ENCODE results near the gene AMACR.
"Not testable (repeated sequence)": the region's sequence is repeated elsewhere in the genome, so short reads cannot be mapped to it uniquely, and the experiment has no call there.

Gene AMACR

DNA sequence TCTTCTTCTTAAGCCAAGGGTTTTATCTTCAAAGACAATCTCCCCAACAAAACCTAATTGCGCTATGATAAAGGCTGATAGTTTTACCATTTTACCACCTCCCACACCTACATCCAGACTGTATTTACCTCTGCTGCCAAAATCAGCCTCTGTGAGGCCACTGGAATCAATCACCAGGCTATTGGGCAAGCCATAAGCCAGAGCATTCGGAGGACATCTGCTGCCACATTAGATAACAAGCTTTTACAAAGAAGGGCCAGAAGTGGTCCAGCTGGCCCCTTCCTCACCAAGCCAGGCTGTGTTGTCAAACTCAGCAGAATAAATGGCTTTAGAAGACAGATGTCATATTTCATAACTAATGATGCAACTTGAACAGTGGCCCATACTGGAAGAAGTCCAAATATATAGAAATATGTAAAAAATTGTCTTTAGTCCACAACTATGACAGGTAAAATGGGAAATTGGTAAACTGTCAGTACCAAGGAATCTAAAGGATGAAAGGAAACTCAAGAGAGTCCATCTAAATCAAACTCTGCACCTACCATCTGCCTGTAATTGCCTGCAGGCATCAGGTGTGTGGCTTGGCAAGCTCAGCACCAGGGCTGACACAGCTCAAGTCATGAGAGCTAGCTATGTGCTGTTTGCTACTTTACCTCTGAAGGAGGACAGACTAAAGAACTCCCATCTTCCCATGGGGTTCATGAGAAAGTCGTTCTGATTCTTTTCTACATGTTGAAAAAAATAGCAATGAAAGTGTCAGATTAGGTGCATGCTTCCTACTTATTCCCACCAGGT, 39.4 kb downstream of the AMACR start:
- no peak for DNase-seq (ENCODE audit: low spot score)

DNA sequence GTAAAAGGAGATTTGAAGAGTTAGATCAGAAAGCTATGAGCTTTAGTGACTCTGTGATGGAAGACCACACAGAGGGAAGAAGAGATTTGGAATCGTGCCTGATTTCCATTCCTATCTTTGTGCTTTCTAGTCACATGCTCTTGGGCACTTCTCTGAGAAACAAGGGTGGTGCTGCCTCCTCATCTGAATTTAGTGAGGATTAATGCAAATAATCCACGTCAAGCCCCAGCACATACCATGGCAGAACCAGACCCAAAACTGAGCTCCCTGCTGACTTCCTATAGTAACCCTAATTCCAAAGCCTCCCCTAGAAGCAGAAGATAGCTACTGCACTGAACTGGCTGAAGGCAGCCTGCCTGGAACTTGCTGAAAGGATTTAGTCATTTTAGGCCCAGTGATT, 41.0 kb downstream of the AMACR start:
- no peak for DNase-seq (ENCODE audit: low spot score)

DNA sequence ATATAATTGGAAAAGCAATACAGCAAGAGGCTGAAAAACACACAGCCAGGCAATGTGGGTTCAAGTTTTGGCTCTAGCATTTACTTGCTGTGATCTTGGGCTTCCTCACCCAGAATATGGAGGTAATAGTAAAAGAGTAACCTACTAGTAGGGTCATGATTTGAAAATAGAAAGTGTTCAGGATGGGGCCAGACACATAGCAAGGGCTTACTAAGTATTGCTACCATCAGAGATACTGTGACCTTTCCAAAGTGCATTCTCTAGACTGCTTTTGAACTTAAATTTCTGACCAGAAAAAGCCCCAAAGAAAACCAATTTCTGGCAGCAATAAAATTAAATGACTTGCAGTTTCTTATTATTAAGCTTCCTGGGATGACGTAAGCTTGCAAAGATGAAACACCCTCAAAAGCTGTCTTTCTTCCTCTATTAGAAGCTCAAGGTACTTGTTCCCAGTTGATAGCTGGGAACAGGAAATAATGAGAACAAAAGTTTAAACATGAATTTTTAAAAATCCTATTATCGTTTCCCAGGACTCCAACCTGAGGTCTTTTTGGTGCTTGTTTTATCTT, 43.6 kb downstream of the AMACR start:
- no peak for DNase-seq (ENCODE audit: low spot score)

DNA sequence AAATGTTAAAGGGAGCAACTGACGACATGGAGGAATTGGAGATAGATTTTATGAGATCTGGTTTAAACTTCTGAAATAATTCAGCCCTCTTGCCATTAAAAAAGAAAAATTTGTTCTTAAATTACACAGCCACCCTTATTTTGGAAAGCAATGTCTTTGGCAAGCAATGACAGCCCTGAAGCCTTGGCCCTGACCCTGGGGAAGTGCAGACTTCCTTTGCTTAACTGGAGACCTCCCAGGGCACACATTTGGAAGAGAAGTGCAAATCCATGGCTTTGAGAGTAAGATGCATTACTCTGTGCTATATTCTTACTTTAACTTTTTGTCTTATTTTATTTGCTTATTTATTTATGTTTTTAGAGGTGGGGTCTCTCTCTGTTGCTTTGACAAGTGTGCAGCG, 49.7 kb downstream of the AMACR start:
- DNase-seq (ENCODE audit: low spot score): no peak

DNA sequence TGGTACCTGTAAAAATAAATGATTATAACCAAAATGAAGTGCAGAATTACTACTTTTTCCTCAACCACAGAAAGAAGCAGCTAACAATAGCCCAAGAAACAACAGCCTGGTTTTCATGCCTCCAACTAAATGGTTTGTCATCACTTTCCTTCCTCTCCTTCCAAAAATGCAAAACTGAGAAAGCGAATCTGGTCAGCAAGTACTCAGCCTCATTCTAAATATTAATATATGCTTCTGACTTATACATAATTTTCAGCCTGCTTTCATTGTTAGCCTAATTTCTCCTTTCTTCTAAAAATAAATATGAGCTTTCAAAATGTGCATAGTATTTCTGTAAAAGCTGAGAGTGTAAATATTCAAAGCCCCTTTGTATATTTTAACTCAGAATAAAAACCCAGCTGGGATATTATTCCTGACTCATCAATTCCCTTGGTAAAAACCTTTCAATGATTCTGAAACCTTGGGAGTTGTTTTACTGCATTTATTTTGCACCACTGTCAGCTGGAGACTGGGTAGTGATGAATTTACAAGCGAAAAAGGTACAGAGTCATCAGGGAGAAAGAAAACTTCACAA, 50.2 kb downstream of the AMACR start:
- no peak for DNase-seq (ENCODE audit: low spot score)

DNA sequence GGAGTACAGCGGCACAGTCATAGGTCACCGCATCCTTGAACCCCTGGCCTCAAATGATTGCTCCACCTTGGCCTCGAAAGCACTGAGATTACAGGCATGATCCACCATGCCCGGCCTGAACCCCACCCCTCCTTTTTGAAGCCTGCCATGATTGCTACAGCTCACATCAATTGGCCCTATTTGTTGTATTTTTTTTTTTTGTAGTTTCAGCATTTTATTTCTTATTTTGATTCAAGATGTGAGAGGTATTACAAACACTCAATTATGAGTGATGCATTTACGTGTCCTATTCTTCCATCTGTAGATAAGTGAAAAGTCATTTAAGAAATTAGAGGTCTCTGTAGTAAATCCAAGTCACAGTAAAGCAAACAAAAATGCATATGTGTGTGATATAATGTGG, 55.7 kb downstream of the AMACR start:
- not testable (repeated sequence) for DNase-seq (ENCODE audit: low spot score)

DNA sequence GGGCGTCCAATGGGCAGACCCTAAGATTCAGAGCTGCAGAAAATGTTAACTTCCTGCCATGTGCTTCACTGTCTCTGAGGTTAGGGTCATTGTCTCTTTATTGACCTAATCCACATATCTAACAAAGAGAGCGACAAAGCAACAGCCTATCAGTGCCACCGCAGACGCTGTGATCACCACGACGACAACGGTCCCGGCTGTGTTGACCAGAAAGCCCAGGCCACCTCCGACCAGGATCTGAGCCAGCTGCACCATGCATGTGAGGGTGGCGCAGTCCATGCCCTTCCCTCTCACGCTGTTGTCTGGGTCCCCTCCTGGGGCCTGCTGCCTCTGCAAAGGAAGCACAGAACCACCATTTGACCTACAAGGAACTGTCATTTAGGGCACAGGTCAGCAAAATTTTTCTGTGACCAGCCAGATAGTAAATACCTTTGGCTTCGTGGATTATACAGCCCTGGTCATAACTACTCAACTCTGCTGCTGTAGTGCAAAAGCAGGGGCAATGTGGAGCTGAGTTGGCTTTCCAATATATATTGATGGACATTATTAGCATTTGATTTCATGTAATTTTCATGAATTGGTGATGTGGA, 63.2 kb downstream of the AMACR start:
- DNase-seq (ENCODE audit: low spot score): no peak

DNA sequence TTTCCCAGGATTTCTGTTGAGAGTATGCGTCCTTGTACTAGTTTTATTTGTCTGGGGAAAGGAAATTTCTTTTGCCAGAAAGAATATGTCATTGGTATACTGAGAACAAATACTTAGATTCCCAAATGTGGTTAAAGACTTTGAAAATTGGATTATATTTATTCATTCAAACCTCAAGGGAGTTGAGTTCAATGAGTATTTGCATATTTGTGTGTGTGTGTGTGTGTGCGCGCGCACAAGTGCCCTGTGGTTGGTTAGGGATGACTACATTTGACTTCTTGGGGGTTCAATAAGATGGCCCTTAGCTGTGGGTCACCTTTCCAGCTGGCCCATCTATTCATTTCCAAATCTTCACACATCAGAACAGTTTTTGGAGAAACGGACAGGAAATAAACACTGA, 66.8 kb downstream of the AMACR start:
- no peak for DNase-seq (ENCODE audit: low spot score)

DNA sequence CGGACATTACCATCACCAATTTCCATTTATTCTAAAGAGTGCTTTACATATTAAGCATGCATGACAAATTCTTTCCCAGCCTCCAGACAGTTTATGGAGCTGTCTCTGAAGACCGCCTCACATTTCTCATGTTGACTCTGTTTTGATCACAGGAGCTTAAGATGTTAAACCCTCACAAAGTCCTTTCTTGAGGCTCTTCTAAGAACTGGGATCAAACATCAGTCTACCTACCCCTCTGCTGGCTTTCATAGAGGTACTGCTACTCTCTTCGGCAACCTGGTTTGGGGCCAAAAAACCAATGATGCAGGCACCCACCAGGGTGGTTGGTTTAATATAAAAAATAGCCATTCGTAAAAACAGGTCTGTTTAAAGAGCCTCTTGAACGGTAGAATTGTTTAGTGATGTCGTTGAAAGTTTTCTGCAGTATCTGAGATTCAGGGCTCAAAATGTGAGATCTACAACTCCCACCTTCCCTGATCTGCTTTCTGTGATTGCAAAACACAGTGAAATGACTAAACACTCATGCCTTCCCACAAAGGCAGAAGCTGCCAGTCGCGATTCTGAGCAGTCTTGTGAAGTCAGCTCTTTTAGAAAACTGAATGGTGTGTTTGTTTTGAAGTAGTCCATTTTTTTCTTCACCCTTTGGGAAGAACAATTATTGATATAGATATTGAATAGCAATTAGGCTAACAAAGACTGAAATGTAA, 68.1 kb downstream of the AMACR start:
- no peak for DNase-seq (ENCODE audit: low spot score)

DNA sequence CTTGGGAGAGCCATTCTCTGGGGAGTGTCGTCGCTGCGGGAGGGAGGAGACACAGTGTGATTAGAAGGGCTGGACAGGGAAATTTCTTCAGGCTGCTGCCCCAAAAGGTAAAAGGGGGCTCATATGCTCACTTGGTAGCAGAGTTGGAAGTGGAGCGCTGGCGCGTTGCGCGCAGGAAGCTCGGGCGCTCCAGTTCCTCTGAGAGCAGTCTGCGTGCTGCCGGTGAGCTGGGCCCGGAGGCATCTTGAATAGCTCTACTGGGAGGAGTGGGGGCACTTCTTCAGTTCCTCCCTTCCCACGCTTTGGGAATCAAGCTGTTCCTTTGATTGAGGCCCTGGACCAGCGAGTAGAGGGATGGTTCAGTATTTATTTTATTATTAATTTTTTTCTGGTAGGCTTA, 69.0 kb downstream of the AMACR start:
- DNase-seq (ENCODE audit: low spot score): no peak

DNA sequence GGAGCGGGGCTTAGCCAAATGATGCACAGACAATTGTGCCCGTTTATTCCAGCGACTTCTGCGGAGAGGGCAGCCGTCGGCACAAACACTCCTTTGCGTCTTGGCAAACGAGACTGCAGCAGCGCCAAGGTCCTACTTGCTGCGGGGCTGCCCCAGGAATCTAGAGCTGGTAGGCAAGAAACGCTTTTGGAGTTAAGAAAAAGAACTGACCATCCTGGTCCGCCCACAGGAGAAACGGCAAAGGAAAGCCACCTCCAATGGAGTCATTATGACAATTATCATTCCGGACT, 69.4 kb downstream of the AMACR start:
- DNase-seq (ENCODE audit: low spot score): no peak

DNA sequence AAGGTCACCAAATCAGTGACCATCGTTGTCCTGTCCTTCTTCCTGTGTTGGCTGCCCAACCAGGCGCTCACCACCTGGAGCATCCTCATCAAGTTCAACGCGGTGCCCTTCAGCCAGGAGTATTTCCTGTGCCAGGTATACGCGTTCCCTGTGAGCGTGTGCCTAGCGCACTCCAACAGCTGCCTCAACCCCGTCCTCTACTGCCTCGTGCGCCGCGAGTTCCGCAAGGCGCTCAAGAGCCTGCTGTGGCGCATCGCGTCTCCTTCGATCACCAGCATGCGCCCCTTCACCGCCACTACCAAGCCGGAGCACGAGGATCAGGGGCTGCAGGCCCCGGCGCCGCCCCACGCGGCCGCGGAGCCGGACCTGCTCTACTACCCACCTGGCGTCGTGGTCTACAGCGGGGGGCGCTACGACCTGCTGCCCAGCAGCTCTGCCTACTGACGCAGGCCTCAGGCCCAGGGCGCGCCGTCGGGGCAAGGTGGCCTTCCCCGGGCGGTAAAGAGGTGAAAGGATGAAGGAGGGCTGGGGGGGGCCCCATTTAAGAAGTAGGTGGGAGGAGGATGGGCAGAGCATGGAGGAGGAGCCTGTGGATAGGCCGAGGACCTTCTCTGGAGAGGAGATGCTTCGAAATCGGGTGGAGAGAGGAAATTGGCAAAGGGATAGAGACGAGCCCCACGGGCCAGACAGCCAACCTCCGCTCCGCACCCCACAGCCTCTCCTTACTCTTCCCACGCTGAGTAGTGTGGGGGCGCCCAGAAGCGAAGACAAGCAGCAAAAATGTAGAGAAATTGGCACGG, 69.9 kb downstream of the AMACR start:
- no peak for DNase-seq (ENCODE audit: low spot score)

DNA sequence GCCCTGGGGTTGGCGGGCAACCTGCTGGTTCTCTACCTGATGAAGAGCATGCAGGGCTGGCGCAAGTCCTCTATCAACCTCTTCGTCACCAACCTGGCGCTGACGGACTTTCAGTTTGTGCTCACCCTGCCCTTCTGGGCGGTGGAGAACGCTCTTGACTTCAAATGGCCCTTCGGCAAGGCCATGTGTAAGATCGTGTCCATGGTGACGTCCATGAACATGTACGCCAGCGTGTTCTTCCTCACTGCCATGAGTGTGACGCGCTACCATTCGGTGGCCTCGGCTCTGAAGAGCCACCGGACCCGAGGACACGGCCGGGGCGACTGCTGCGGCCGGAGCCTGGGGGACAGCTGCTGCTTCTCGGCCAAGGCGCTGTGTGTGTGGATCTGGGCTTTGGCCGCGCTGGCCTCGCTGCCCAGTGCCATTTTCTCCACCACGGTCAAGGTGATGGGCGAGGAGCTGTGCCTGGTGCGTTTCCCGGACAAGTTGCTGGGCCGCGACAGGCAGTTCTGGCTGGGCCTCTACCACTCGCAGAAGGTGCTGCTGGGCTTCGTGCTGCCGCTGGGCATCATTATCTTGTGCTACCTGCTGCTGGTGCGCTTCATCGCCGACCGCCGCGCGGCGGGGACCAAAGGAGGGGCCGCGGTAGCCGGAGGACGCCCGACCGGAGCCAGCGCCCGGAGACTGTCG, 70.7 kb downstream of the AMACR start:
- no peak for DNase-seq (ENCODE audit: low spot score)

DNA sequence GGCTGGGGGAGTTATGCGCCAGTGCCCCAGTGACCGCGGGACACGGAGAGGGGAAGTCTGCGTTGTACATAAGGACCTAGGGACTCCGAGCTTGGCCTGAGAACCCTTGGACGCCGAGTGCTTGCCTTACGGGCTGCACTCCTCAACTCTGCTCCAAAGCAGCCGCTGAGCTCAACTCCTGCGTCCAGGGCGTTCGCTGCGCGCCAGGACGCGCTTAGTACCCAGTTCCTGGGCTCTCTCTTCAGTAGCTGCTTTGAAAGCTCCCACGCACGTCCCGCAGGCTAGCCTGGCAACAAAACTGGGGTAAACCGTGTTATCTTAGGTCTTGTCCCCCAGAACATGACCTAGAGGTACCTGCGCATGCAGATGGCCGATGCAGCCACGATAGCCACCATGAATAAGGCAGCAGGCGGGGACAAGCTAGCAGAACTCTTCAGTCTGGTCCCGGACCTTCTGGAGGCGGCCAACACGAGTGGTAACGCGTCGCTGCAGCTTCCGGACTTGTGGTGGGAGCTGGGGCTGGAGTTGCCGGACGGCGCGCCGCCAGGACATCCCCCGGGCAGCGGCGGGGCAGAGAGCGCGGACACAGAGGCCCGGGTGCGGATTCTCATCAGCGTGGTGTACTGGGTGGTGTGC, 71.4 kb downstream of the AMACR start, which contains the start of gene RXFP3:
RXFP3 (plus strand) TSS at position 6 of the 636 bp plus-strand sequence; CDS start at position 361, 355 bp downstream.
- DNase-seq (ENCODE audit: low spot score): no peak

Measured in hematopoietic multipotent progenitor cell treated with erythropoietin and hydrocortisone succinate and interleukin-3 and kit ligand, for 15 days (in vitro differentiated cells).